C4-2B (cell line): ENCODE measurements around the gene WDR59.

Experiments
- CTCF ChIP-seq: fragments of 450-650 bp; conservative IDR thresholded peaks from 2 replicates; pipeline ENCODE4 v1.5.1; 2017; ENCODE audit warnings: mild to moderate bottlenecking
- ZFX ChIP-seq: fragments of 450-650 bp; IDR thresholded peaks from 2 replicates; pipeline ENCODE4 v1.6.1; 2017

GRCh38 chr16:74836111-74836671 lies 148.7 kb downstream of the WDR59 start:
- TF ChIP-seq CTCF (no peak), ZFX (no peak)
